WTC11 (cell line): Measurements from ENCODE around the gene STEAP1. TPM values are rescaled to one million over a fixed set of nuclear protein-coding genes. Genes with fewer than 3 reads are reported as not detected.

Experiments used
- ATAC-seq: fragments of 200-7000 bp; cut with Tn5 transposase; 2 replicates; pipeline ENCODE4 v1.10.0; 2021; ENCODE audit warnings: mild to moderate bottlenecking, moderate library complexity
- CTCF ChIA-PET: fragments of 300-600 bp; sonication (Branson Sonifier 250); formaldehyde crosslinking; loops from one replicate; lab custom pipeline; 2021; ENCODE audit warnings: antibody characterized with exemption; lab: Charles Lee
- POLR2A ChIA-PET: fragments of 350-600 bp; sonication (Branson Sonifier 250); formaldehyde crosslinking; loops from one replicate; lab custom pipeline; 2021; ENCODE audit warnings: antibody characterized with exemption; lab: Charles Lee
- DNase-seq: peaks from one replicate; pipeline ENCODE4 v3.0.0; 2021; ENCODE audit warnings: low spot score
- H3K27ac Mint-ChIP-seq: 2 replicates; pipeline ENCODE4 v1.8.0; 2021; ENCODE audit warnings: mixed read lengths
- H3K27me3 Mint-ChIP-seq: 2 replicates; pipeline ENCODE4 v1.8.0; 2021; ENCODE audit warnings: low read depth, mild to moderate bottlenecking, moderate library complexity, mixed read lengths
- H3K36me3 Mint-ChIP-seq: 2 replicates; pipeline ENCODE4 v1.8.0; 2021; ENCODE audit warnings: mixed read lengths
- H3K4me1 Mint-ChIP-seq: 2 replicates; pipeline ENCODE4 v1.8.0; 2022; ENCODE audit warnings: mixed read lengths
- H3K4me3 Mint-ChIP-seq: 2 replicates; pipeline ENCODE4 v1.8.0; 2021; ENCODE audit warnings: mild to moderate bottlenecking, moderate library complexity, mixed read lengths
- H3K9me3 Mint-ChIP-seq: 2 replicates; pipeline ENCODE4 v1.8.0; 2021; ENCODE audit warnings: mixed read lengths
- AFF4 ChIP-seq: sonication (generic); formaldehyde crosslinking; IDR thresholded peaks from 2 replicates; pipeline ENCODE4 v1.8.1; 2023; ENCODE audit warnings: mild to moderate bottlenecking, missing genetic modification reagents, borderline replicate concordance
- ARID4B ChIP-seq: sonication (generic); formaldehyde crosslinking; IDR thresholded peaks from 2 replicates; pipeline ENCODE4 v1.8.0; 2023; ENCODE audit warnings: missing genetic modification reagents, mild to moderate bottlenecking, borderline replicate concordance
- CREM ChIP-seq: sonication (generic); formaldehyde crosslinking; IDR thresholded peaks from 2 replicates; pipeline ENCODE4 v1.8.1; 2022; ENCODE audit warnings: mild to moderate bottlenecking, missing genetic modification reagents, moderate library complexity
- E2F4 ChIP-seq: sonication (generic); formaldehyde crosslinking; IDR thresholded peaks from 2 replicates; pipeline ENCODE4 v1.8.1; 2022; ENCODE audit warnings: low read depth, mild to moderate bottlenecking, moderate library complexity, missing genetic modification reagents, borderline replicate concordance
- ELF4 ChIP-seq: sonication (generic); formaldehyde crosslinking; IDR thresholded peaks from 2 replicates; pipeline ENCODE4 v1.8.1; 2022; ENCODE audit warnings: low read depth, mild to moderate bottlenecking, moderate library complexity, missing genetic modification reagents
- EMX1 ChIP-seq: fragments of 250-450 bp; sonication (Bioruptor Pico); IDR thresholded peaks from 2 replicates; pipeline ENCODE4 v1.8.0; 2021; ENCODE audit warnings: mild to moderate bottlenecking
- FOXJ3 ChIP-seq: sonication (generic); formaldehyde crosslinking; IDR thresholded peaks from 2 replicates; pipeline ENCODE4 v1.9.0; 2021; ENCODE audit warnings: missing genetic modification reagents, mild to moderate bottlenecking, borderline replicate concordance
- FOXK1 ChIP-seq: sonication (generic); formaldehyde crosslinking; IDR thresholded peaks from 2 replicates; pipeline ENCODE4 v1.8.0; 2022; ENCODE audit warnings: mild to moderate bottlenecking, moderate library complexity, missing genetic modification reagents
- FOXP4 ChIP-seq: sonication (generic); formaldehyde crosslinking; IDR thresholded peaks from 2 replicates; pipeline ENCODE4 v1.8.0; 2022; ENCODE audit warnings: mild to moderate bottlenecking, missing genetic modification reagents
- IRF1 ChIP-seq: sonication (generic); formaldehyde crosslinking; IDR thresholded peaks from 2 replicates; pipeline ENCODE4 v1.8.0; 2023; ENCODE audit warnings: missing genetic modification reagents
- MAX ChIP-seq: sonication (generic); formaldehyde crosslinking; IDR thresholded peaks from 2 replicates; pipeline ENCODE4 v1.8.0; 2022; ENCODE audit warnings: mild to moderate bottlenecking, missing genetic modification reagents
- NFATC4 ChIP-seq: fragments of 250-450 bp; sonication (Bioruptor Pico); IDR thresholded peaks from 2 replicates; pipeline ENCODE4 v1.9.0; 2021; ENCODE audit warnings: mild to moderate bottlenecking
- NR1H2 ChIP-seq: sonication (generic); formaldehyde crosslinking; IDR thresholded peaks from 2 replicates; pipeline ENCODE4 v1.9.0; 2021; ENCODE audit warnings: mild to moderate bottlenecking, moderate library complexity, missing genetic modification reagents
- PREB ChIP-seq: sonication (generic); formaldehyde crosslinking; IDR thresholded peaks from 2 replicates; pipeline ENCODE4 v1.8.1; 2022; ENCODE audit warnings: mild to moderate bottlenecking, missing genetic modification reagents, moderate library complexity, borderline replicate concordance
- SOX15 ChIP-seq: fragments of 250-450 bp; sonication (Bioruptor Pico); IDR thresholded peaks from 2 replicates; pipeline ENCODE4 v1.9.0; 2021; ENCODE audit warnings: mild to moderate bottlenecking
- TCF7 ChIP-seq: sonication (generic); formaldehyde crosslinking; IDR thresholded peaks from 2 replicates; pipeline ENCODE4 v1.8.0; 2022; ENCODE audit warnings: mild to moderate bottlenecking, low read depth, missing genetic modification reagents, moderate library complexity
- USF2 ChIP-seq: sonication (generic); formaldehyde crosslinking; IDR thresholded peaks from 2 replicates; pipeline ENCODE4 v1.8.1; 2023; ENCODE audit warnings: mild to moderate bottlenecking, missing genetic modification reagents, moderate library complexity
- ZNF281 ChIP-seq: sonication (generic); formaldehyde crosslinking; IDR thresholded peaks from 2 replicates; pipeline ENCODE4 v1.8.0; 2023; ENCODE audit warnings: mild to moderate bottlenecking, missing genetic modification reagents
- ZNF396 ChIP-seq: fragments of 250-450 bp; sonication (Bioruptor Pico); IDR thresholded peaks from 2 replicates; pipeline ENCODE4 v1.8.0; 2021; ENCODE audit warnings: mild to moderate bottlenecking, moderate library complexity, borderline replicate concordance
- ZNF416 ChIP-seq: fragments of 250-450 bp; sonication (Bioruptor Pico); IDR thresholded peaks from 2 replicates; pipeline ENCODE4 v1.9.0; 2021; ENCODE audit warnings: mild to moderate bottlenecking, inconsistent platforms
- total RNA-seq: library from RNA; stranded (reverse); gene quantifications from 3 replicates; pipeline ENCODE4 v1.2.3, GENCODE V29; 2021

Gene STEAP1
- total RNA-seq, 1 experiment from 2014 or later = 2.4 TPM

GRCh38 chr7:90210475-90210874 is 56.2 kb downstream of the STEAP1 start:
- no peaks in the 10 kb centered on the region for H3K9me3 Mint-ChIP-seq
- DNase-seq (no peak), ATAC-seq (no peak)
- ChIA-PET CTCF (interaction anchor here (1.4 to 2.1 kb wide), 2 partner anchors 50 to 56 kb away, joined by 7 to 15 read pairs; partner anchors contain the start of gene STEAP1), POLR2A (interaction anchor here (0.9 to 1.8 kb wide), 3 partner anchors 13 to 193 kb away, joined by 3 to 5 read pairs (median 3); partner anchors contain the start of gene CLDN12)
- peaks cover 10% of the 10 kb centered on the region for H3K4me1 Mint-ChIP-seq
- no peak overlapping the region for H3K27ac Mint-ChIP-seq
- no peak for TF ChIP-seq IRF1
- no peak for TF ChIP-seq ELF4 (CRISPR knock-in tag)
- TF ChIP-seq PREB = no peak
- no peak for TF ChIP-seq FOXJ3 (CRISPR knock-in tag)
- TF ChIP-seq E2F4 (CRISPR knock-in tag) = no peak
- TF ChIP-seq SOX15 = no peak
- TF ChIP-seq ZNF416 (CRISPR knock-in tag) = no peak
- no peak for TF ChIP-seq ZNF396 (CRISPR knock-in tag)
- no peak for TF ChIP-seq NFATC4 (CRISPR knock-in tag)
- TF ChIP-seq ZNF281 (CRISPR knock-in tag) = no peak
- TF ChIP-seq USF2 (CRISPR knock-in tag) = no peak
- TF ChIP-seq MAX (CRISPR knock-in tag) = no peak
- no peak for TF ChIP-seq TCF7 (CRISPR knock-in tag)
- no peak for TF ChIP-seq CREM (CRISPR knock-in tag)
- no peak for TF ChIP-seq EMX1 (CRISPR knock-in tag)
- TF ChIP-seq NR1H2 (CRISPR knock-in tag) = no peak
- TF ChIP-seq FOXK1 (CRISPR knock-in tag) = no peak
- no peak for TF ChIP-seq AFF4 (CRISPR knock-in tag)
- no peak for TF ChIP-seq FOXP4 (CRISPR knock-in tag)
- no peak for TF ChIP-seq ARID4B (CRISPR knock-in tag)
- no peaks in the 10 kb centered on the region for H3K27me3 Mint-ChIP-seq
- H3K4me3 Mint-ChIP-seq = no peak overlapping the region
- H3K36me3 Mint-ChIP-seq = no peaks in the 10 kb centered on the region
